ENCODE results near the gene SLC39A11. TPM values are rescaled to one million over a fixed set of nuclear protein-coding genes. Genes with fewer than 3 reads are reported as not detected.

SLC39A11 gene
- total RNA-seq, 1 experiment from 2014 or later = 56.1 TPM

DNA sequence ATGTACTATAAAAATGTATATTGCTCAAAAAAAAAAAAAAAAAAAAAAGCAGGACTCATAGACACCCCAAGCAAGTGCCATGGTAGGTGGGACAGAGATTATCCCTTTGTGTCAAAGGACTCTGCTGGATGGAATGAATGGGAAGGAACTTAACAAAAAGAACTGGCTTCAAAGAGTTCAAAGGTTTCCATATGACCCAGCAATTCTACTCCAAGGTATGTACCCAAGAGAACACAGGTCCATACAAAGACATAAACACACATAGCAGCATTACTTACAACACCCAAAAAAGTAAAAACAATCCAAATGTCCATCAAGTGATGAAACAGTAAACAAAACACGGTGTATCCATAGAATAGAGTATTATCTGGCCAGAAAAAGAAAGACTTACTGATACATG, 255.2 kb downstream of the SLC39A11 start:
- CTCF ChIA-PET = no interaction called here

DNA sequence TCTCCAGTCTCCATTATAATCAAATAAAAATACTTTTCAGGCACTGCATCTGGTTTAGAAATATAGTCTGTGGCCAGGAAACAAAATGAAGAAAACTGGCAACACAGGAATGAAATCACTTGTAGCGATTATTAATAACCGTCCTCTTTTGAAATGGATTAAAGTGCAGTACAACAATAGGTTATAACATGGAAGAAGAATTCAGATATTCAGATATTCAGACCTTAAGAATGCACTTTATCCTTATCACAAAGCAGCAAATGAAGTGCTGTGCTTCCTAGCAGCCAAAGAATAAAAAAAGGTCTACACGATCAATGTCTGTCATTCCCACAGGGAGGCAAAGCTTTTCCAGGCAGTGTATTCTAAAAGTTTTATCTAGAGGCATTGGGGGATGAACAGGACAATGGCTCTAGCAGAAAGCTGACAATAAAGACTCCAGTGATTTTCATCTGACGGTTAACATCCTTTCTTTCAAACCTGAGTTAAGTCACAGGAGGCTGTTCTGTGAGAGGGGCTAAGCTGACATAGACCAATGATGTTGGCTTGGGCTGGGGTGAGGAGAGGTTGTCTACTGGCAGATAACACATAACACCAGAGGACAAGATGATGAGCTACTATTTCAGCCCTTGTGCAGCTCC, 259.2 kb downstream of the SLC39A11 start:
- DNase-seq (ENCODE audit: low read depth, low spot score) (no peak), ATAC-seq (no peak)
- ChIA-PET CTCF (no interaction called here), POLR2A (no interaction called here)
- no peak overlapping the region for H3K27ac ChIP-seq (ENCODE audit: low read length)
- BruUV-seq (replicated peaks) = no TSS peak
- H3K36me3 ChIP-seq (ENCODE audit: control insufficient read depth, insufficient read depth, low read length) = no peaks in the 10 kb centered on the region
- no peaks in the 10 kb centered on the region for H3K4me1 ChIP-seq (ENCODE audit: control insufficient read depth, insufficient read depth, low read length)
- TF ChIP-seq, protein P1, sequence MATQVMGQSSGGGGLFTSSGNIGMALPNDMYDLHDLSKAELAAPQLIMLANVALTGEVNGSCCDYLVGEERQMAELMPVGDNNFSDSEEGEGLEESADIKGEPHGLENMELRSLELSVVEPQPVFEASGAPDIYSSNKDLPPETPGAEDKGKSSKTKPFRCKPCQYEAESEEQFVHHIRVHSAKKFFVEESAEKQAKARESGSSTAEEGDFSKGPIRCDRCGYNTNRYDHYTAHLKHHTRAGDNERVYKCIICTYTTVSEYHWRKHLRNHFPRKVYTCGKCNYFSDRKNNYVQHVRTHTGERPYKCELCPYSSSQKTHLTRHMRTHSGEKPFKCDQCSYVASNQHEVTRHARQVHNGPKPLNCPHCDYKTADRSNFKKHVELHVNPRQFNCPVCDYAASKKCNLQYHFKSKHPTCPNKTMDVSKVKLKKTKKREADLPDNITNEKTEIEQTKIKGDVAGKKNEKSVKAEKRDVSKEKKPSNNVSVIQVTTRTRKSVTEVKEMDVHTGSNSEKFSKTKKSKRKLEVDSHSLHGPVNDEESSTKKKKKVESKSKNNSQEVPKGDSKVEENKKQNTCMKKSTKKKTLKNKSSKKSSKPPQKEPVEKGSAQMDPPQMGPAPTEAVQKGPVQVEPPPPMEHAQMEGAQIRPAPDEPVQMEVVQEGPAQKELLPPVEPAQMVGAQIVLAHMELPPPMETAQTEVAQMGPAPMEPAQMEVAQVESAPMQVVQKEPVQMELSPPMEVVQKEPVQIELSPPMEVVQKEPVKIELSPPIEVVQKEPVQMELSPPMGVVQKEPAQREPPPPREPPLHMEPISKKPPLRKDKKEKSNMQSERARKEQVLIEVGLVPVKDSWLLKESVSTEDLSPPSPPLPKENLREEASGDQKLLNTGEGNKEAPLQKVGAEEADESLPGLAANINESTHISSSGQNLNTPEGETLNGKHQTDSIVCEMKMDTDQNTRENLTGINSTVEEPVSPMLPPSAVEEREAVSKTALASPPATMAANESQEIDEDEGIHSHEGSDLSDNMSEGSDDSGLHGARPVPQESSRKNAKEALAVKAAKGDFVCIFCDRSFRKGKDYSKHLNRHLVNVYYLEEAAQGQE (IDR thresholded peaks at IDR 0.05; ENCODE audit: insufficient read depth in 1 of 2, low read depth in 2 of 2, low read length in 1 of 2) = no peak
- TF ChIP-seq, protein P2, sequence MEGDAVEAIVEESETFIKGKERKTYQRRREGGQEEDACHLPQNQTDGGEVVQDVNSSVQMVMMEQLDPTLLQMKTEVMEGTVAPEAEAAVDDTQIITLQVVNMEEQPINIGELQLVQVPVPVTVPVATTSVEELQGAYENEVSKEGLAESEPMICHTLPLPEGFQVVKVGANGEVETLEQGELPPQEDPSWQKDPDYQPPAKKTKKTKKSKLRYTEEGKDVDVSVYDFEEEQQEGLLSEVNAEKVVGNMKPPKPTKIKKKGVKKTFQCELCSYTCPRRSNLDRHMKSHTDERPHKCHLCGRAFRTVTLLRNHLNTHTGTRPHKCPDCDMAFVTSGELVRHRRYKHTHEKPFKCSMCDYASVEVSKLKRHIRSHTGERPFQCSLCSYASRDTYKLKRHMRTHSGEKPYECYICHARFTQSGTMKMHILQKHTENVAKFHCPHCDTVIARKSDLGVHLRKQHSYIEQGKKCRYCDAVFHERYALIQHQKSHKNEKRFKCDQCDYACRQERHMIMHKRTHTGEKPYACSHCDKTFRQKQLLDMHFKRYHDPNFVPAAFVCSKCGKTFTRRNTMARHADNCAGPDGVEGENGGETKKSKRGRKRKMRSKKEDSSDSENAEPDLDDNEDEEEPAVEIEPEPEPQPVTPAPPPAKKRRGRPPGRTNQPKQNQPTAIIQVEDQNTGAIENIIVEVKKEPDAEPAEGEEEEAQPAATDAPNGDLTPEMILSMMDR (IDR thresholded peaks at IDR 0.05) = no peak
- TF ChIP-seq SIN3A (IDR thresholded peaks at IDR 0.05; ENCODE audit: borderline replicate concordance, insufficient read depth, low read depth, low read length) = no peak
- TF ChIP-seq TCF7L2 (IDR thresholded peaks at IDR 0.05; ENCODE audit: low read depth, low read length) = no peak
- no peak for TF ChIP-seq POLR2AphosphoS5 (IDR thresholded peaks at IDR 0.05; ENCODE audit: low read depth, low read length)
- no peak overlapping the region for H3K4me3 ChIP-seq (ENCODE audit: low read depth in 2 of 2, low read length in 2 of 2)
- H3K9me3 ChIP-seq (ENCODE audit: control insufficient read depth, insufficient read depth, low read depth, low read length) = no peaks in the 10 kb centered on the region
- intact Hi-C loops (cut with micrococcal nuclease; ENCODE audit: unreplicated experiment) = no loop called here
- in situ Hi-C loops (cut with HindIII; ENCODE audit: low pct_unique_long_range_greater_than_20kb, low sequenced_read_pairs) = no loop called here
- no peaks in the 10 kb centered on the region for H3K27me3 ChIP-seq (ENCODE audit: control insufficient read depth, insufficient read depth, low read length)

More for the DNA sequence above, 255.2 kb downstream of the SLC39A11 start:
- ATAC-seq (no peak), DNase-seq (ENCODE audit: low read depth, low spot score) (no peak)
- Histone ChIP-seq H3K36me3 (ENCODE audit: control insufficient read depth, insufficient read depth, low read length) (no peaks in the 10 kb centered on the region), H3K4me1 (ENCODE audit: control insufficient read depth, insufficient read depth, low read length) (no peaks in the 10 kb centered on the region), H3K27me3 (ENCODE audit: control insufficient read depth, insufficient read depth, low read length) (no peaks in the 10 kb centered on the region), H3K9me3 (ENCODE audit: control insufficient read depth, insufficient read depth, low read depth, low read length) (no peaks in the 10 kb centered on the region), H3K4me3 (ENCODE audit: low read depth in 2 of 2, low read length in 2 of 2) (no peak overlapping the region), H3K27ac (ENCODE audit: low read length) (no peak overlapping the region)
- intact Hi-C loops (cut with micrococcal nuclease; ENCODE audit: unreplicated experiment) (no loop called here), in situ Hi-C loops (cut with HindIII; ENCODE audit: low pct_unique_long_range_greater_than_20kb, low sequenced_read_pairs) (no loop called here)
- POLR2A ChIA-PET = no interaction called here
- BruUV-seq (replicated peaks) = no TSS peak
- no peak for TF ChIP-seq SIN3A (IDR thresholded peaks at IDR 0.05; ENCODE audit: borderline replicate concordance, insufficient read depth, low read depth, low read length)
- TF ChIP-seq, protein P2 (IDR thresholded peaks at IDR 0.05) = no peak
- no peak for TF ChIP-seq POLR2AphosphoS5 (IDR thresholded peaks at IDR 0.05; ENCODE audit: low read depth, low read length)

Data from Panc1 (cell line).